HepG2 (cell line): Measurements from ENCODE around the gene ITGB7. TPM values are rescaled to one million over a fixed set of nuclear protein-coding genes. Genes with fewer than 3 reads are reported as not detected.

Experiments
- CHD4 ChIP-seq: fragments of 200-600 bp; sonication (generic); IDR thresholded peaks from 2 replicates; pipeline ENCODE4 v1.7.0; 2017; ENCODE audit warnings: mild to moderate bottlenecking, low read length, borderline replicate concordance
- DPF2 ChIP-seq: sonication (generic); formaldehyde crosslinking; IDR thresholded peaks from 2 replicates; pipeline ENCODE4 v1.4.0; 2020; ENCODE audit warnings: mild to moderate bottlenecking, low read depth, missing genetic modification reagents, borderline replicate concordance
- GRHL1 ChIP-seq: sonication (generic); formaldehyde crosslinking; conservative IDR thresholded peaks from 2 replicates; pipeline ENCODE4 v1.8.0; 2022; ENCODE audit warnings: missing genetic modification reagents
- HOXA3 ChIP-seq: sonication (generic); formaldehyde crosslinking; IDR thresholded peaks from 2 replicates; pipeline ENCODE4 v1.5.0; 2020; ENCODE audit warnings: missing genetic modification reagents
- ISL2 ChIP-seq: sonication (generic); formaldehyde crosslinking; IDR thresholded peaks from 2 replicates; pipeline ENCODE4 v1.5.0; 2020; ENCODE audit warnings: missing genetic modification reagents
- KLF16 ChIP-seq, 2 experiments: sonication (generic) in 1 of 2; formaldehyde crosslinking in 1 of 2; IDR thresholded peaks; 2 replicates each; pipeline versions ENCODE4 v1.6.1 to v1.8.0; 2016 to 2023; ENCODE audit warnings: missing genetic modification reagents in 2 of 2, missing compliant biosample characterization in 1 of 2
- MXD3 ChIP-seq: IDR thresholded peaks from 2 replicates; pipeline ENCODE4 v1.6.1; 2016; ENCODE audit warnings: mild to moderate bottlenecking, missing biosample characterization, missing genetic modification reagents
- MXD4 ChIP-seq: IDR thresholded peaks from 2 replicates; pipeline ENCODE4 v1.6.1; 2016; ENCODE audit warnings: mild to moderate bottlenecking, missing biosample characterization, missing genetic modification reagents
- PAXIP1 ChIP-seq: sonication (generic); formaldehyde crosslinking; conservative IDR thresholded peaks from 2 replicates; pipeline ENCODE4 v1.4.0; 2020; ENCODE audit warnings: mild to moderate bottlenecking, missing genetic modification reagents, moderate library complexity
- PRDM10 ChIP-seq: sonication (generic); formaldehyde crosslinking; IDR thresholded peaks from 2 replicates; pipeline ENCODE4 v1.4.0; 2020; ENCODE audit warnings: low read depth, missing genetic modification reagents
- SMAD9 ChIP-seq: sonication (generic); formaldehyde crosslinking; IDR thresholded peaks from 2 replicates; pipeline ENCODE4 v1.5.1; 2020; ENCODE audit warnings: mild to moderate bottlenecking, missing genetic modification reagents
- TCF7L2 ChIP-seq: IDR thresholded peaks from 2 replicates; pipeline ENCODE4 v1.6.1; 2011; ENCODE audit warnings: mild to moderate bottlenecking, low read depth, low read length, moderate library complexity
- ZBTB33 ChIP-seq: sonication (generic); formaldehyde crosslinking; IDR thresholded peaks from 2 replicates; pipeline ENCODE4 v1.4.0; 2020; ENCODE audit warnings: missing genetic modification reagents
- ZNF251 ChIP-seq: sonication (generic); formaldehyde crosslinking; IDR thresholded peaks from 2 replicates; pipeline ENCODE4 v1.9.0; 2021; ENCODE audit warnings: mild to moderate bottlenecking, missing genetic modification reagents
- ZNF709 ChIP-seq: sonication (generic); formaldehyde crosslinking; IDR thresholded peaks from 2 replicates; pipeline ENCODE4 v1.5.0; 2020; ENCODE audit warnings: mild to moderate bottlenecking, missing genetic modification reagents
- ZNF747 ChIP-seq: sonication (generic); formaldehyde crosslinking; IDR thresholded peaks from 2 replicates; pipeline ENCODE4 v1.8.1; 2023; ENCODE audit warnings: missing genetic modification reagents, mild to moderate bottlenecking, borderline replicate concordance
- ZNF790 ChIP-seq: sonication (generic); formaldehyde crosslinking; IDR thresholded peaks from 2 replicates; pipeline ENCODE4 v1.8.0; 2022; ENCODE audit warnings: missing genetic modification reagents, mild to moderate bottlenecking, borderline replicate concordance
- polyA plus RNA-seq, 8 experiments: library from polyadenylated mRNA; depleted of rRNA in 3 of 8; stranded (reverse) in 7 of 8; unstranded in 1 of 8; fragments of >200 nt; fragmentation: Illumina TruSeq in 4 of 8; extraction: Trizol in 4 of 8; gene quantifications; 2 replicates each; pipeline versions ENCODE4 v1.2.1 to v1.2.3, GENCODE V29; 2011 to 2016; ENCODE audit warnings: low read depth in 4 of 8, missing spikeins in 1 of 8, mixed read lengths in 1 of 8; ENCODE audit not compliant: insufficient read depth in 1 of 8
- total RNA-seq, 5 experiments: library from RNA; depleted of rRNA; stranded (reverse); fragments of >200 nt; fragmentation: Illumina TruSeq; extraction: Trizol; gene quantifications; 2 replicates each; pipeline ENCODE4 v1.2.3, GENCODE V29; 2016; ENCODE audit warnings: low read depth in 1 of 5

Gene ITGB7
- total and polyA plus RNA-seq, 2 of the 13 experiments (the other 11 are each of a cell fraction or from before 2014, with no cell fraction given): 0.16 to 0.18 TPM

- TF ChIP-seq MXD3 (CRISPR knock-in tag) (no peak), CHD4 (no peak), ZNF790 (CRISPR knock-in tag) (no peak), PRDM10 (CRISPR knock-in tag) (peak; percentile 67; the same call in 1 of the 2 replicates), TCF7L2 (no peak), MXD4 (CRISPR knock-in tag) (no peak), ZBTB33 (0 out of 2 replicates have a peak, but pooled peaks have one; percentile 7), SMAD9 (CRISPR knock-in tag) (no peak), ZNF747 (CRISPR knock-in tag) (peak; percentile 96), PAXIP1 (CRISPR knock-in tag) (peak; percentile 82), HOXA3 (CRISPR knock-in tag) (peak; percentile 84), ZNF709 (CRISPR knock-in tag) (no peak), KLF16 (CRISPR knock-in tag; IDR thresholded peaks at IDR 0.05) (peak in 1 of 2 experiments; percentile 30; a peak in 1 of 4 replicates), ZNF251 (CRISPR knock-in tag) (no peak), DPF2 (no peak), GRHL1 (CRISPR knock-in tag) (no peak), ISL2 (no peak)
These were observed 26.7 kb downstream of the ITGB7 start, which contains the start of the genes CSAD and ZNF740 (continued) for GRCh38 chr12:53180220-53180930.
